HG02798 (cell line): Measurements from ENCODE around the gene LCP2.

ENCODE experiments used
- ATAC-seq: cut with Tn5 transposase; IDR thresholded peaks from one replicate; pipeline ENCODE4 v1.9.1; 2021; ENCODE audit warnings: mild to moderate bottlenecking; ENCODE audit not compliant: unreplicated experiment, poor library complexity

Gene LCP2

GRCh38 chr5:170317499-170317898, 19.9 kb upstream of the LCP2 start:
- ATAC-seq = no peak

DNA sequence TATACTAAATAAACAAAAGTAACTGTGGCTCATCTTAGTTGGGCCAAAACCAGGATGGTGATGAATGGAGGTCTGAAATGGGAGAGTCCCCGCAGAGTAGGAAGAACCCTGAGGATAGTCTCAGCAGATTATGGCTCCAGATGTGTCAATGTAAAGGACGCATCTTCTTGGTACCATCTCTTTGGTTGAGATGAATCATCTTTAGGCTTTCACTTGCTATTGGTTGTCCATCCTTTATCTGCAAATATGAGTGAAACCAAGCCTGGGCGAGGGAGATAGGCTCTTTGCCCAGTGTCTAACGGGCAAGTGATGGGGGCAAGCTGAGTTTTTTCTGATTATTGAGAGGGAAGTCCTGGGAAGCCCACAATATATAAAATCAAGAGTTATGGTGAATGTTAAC, 19.4 kb upstream of the LCP2 start:
- ATAC-seq = no peak

GRCh38 chr5:170315154-170315553, 17.6 kb upstream of the LCP2 start:
- no peak for ATAC-seq

DNA sequence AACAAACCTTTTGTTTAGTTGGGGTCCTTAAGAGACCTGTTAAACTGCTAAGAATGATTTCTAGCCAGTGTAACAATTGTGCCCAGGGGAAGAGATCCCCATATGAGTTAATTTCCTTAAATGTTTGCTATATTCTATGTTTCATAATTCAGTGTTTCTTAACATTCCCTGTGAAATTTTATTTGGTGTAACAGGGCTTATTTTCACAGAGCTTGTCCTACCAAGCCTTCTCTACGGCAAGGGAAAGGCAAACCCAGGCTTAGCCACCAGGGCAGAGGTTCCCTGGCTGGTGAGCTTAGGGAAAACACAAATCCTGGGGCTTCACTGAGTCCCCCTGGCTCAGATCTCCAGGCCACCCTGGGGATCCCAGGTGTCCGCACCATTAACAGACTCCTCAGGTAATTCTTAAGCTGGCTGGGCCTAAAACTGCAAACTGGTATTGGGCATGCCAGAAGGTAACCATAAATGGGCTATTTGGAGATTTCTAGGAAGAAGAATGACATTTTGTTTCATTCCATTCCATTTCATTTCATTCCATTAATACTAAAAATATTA, 17.0 kb upstream of the LCP2 start:
- no peak for ATAC-seq

- ATAC-seq = no peak
Measured at GRCh38 chr5:170313816-170314215, 16.2 kb upstream of the LCP2 start.

DNA sequence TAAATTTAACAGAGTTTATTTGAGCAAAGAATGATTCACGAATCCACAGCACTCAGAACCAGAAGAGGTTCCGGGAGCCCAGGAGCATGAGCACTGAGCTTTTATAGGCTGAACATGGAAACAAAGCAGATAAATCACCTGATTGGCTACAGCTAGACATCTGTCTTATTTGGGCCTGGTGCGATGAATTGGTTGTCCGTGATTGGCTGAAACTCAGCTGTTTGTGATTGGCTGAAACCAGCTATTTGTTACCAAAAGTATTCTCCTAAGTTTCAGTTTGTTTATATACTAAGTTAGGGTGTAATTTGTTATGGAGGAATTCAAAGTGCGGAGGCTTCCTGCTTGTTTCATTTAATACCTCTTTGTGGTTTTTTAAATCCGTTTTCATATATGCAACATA, 15.8 kb upstream of the LCP2 start:
- ATAC-seq = no peak

DNA sequence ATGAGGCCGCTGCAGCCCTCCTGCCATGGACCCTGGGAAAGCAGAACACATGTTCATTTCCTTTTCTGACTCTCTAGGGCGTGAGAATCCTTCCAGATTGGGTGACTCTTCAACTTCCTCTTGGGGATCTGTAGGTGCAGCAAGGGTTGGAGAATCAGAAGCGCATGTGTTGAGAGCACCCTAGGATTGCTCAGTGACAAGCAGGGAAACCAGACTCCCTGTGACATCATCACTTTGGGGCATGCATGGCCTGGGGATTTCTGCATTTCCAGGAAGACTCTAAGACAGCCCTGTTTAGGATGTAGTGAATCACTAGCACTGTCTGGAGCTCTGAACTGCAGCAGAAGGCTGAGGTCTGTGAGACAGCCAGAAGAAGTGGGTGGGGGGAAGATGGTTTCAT, 15.1 kb upstream of the LCP2 start:
- no peak for ATAC-seq

GRCh38 chr5:170312301-170312595, 14.7 kb upstream of the LCP2 start:
- no peak for ATAC-seq

- no peak for ATAC-seq
Measured at GRCh38 chr5:170311511-170312300, 14.1 kb upstream of the LCP2 start.

DNA sequence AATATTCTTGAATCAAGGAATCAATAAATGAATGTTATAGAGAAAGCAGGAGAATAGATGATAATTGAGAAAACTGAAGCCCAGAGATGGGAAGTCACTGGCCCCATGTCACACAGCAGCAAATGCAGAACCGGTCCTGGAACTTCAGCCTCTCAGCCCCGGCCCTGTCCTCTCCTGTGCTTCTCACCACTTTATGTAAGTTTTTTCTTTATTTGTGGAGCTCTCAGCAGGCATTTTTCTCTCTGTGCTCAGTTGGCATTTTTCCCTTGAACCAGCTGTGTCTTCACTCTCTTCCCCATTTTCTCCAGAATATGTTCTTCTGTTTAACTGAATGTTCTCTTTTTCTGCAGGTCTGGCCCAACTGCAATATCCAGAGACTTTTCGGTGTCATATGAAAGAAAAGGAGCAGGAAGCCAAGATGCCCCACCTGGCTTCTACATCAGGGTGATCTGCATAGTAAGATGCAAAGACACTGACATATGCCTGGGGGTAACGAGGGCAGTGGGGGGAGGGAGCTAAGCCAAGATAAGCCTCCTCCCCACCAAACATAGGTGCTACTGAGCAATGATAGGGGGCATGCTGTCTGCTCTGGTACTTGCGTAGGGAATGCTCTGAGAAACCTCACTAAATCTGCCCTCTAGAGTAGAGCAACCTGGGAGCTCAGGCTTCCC, 12.8 kb upstream of the LCP2 start:
- ATAC-seq = no peak

- no peak for ATAC-seq
Measured at GRCh38 chr5:170308686-170309085, 11.1 kb upstream of the LCP2 start.

DNA sequence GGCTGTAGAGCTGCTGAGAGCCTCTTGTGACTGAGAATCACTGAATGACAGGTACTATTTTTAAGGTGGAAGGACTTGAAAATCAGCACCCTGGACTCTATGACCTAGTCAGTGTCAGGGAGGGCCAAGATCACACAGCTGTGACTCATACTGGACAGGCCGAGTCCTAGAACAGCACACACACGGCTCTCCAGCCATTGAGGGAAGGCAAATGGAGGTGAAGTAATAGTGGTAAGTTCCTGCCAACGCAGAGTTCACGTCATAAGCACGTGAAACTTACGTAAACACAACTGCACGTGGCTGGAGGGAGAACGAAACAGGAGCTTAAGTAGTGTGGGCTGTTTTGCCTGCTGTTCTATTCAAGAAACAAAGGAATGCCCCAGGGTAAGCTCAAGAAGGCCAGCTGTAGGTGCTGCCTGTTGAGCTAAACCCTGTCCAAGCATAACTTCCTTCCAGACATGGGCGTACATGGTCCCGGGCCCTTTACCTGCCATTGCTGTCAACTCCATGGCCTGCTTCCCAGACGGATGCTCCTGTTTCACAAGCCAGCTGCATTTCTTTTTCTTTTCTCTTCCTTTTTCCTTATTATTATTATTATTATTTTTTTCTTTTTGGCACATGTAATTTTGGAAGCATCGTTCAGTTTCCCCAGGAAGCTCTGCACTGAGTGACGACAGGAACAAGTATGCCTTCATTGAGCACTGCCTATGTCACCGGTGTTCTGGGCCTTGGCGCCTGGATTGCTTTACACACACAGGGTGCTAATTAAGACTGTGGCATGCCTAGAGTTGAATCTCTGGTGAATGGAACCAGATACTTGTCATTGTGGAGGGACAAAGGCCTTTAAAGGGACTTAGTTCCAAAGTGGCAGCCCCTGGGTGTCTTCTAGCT, 10.2 kb upstream of the LCP2 start:
- peak; percentile 31 for ATAC-seq

- ATAC-seq = peak; percentile 62
Measured at GRCh38 chr5:170306381-170306831, 8.8 kb upstream of the LCP2 start.

DNA sequence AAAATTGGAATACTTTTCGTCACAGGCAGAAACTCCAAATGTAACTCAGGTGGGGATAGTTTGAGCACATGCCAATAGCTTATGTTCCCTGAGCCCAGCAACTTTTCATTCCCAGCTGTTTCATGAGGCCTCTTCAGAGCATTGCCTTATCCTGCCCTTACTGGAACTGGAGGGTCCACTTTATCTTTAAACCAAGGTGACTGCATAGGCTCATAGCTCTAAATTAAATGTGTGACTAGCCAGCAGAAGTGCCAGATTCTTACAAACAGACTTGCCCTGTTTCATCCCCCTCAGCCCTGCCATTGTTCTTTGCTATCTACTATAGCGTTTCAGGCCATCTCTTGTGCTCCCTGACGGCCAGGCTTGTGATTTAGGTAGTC, 8.1 kb upstream of the LCP2 start:
- no peak for ATAC-seq

DNA sequence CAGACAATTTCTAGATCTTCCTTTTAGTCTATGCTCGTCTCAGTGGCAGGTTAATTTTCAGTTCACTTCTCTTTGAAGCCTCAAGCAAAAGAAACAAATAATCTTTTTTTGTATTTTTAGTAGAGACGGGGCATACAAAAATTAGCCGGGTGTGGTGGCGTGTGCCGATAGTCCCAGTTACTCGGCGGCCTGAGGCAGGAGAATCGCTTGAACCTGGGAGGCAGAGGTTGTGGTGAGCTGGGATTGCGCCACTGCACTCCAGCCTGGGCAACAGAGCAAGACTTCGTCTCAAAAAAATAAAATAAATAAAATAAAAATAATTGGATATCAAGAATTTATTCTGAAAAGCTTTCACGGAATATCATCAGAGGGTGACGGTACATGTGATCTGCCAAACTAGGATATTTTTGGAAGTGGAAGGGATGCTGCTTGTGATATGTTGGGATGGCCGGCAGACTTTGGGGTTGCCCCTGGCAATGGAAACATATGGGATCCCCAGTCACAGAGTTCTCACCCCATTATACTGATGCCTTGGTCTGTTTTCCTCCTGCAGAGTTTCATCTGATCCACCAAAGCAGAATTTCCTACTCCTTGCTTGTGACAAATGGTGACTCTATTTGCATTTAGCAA, 7.6 kb upstream of the LCP2 start:
- ATAC-seq = no peak

- no peak for ATAC-seq
Measured at GRCh38 chr5:170303549-170303948, 6.0 kb upstream of the LCP2 start.

GRCh38 chr5:170302653-170303501, 5.3 kb upstream of the LCP2 start:
- peak; percentile 74 for ATAC-seq

GRCh38 chr5:170301981-170302652, 4.5 kb upstream of the LCP2 start:
- ATAC-seq = no peak

DNA sequence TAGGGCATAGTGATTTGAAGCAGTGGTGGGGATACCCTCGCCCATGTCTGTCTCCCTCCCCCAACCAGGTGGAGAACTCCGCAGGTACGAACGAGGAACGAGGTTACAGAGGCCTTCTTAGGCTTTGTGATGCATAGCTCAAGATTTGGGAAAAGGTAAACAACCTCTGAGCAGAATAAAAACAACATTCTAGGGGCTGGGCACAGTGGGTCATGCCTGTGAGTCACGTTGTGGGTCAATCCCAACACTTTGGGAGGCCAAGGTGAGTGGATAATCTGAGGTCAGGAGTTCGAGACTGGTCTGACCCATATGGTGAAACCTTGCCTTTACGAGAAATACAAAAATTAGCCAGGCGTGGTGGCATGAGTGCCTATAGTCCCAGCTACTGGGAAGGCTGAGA, 3.6 kb upstream of the LCP2 start:
- no peak for ATAC-seq
